GM18498 (cell line): ENCODE results near the gene AGBL1.

ENCODE experiments used
- ATAC-seq: cut with Tn5 transposase; IDR thresholded peaks from one replicate; pipeline ENCODE4 v1.9.1; 2021; ENCODE audit warnings: mild to moderate bottlenecking, moderate library complexity; ENCODE audit not compliant: unreplicated experiment

AGBL1 gene

GRCh38 chr15:86629409-86630356 lies 550.0 kb downstream of the AGBL1 start:
- ATAC-seq: no peak

- ATAC-seq: no peak
Measured at GRCh38 chr15:86630946-86631345, 551.3 kb downstream of the AGBL1 start.

DNA sequence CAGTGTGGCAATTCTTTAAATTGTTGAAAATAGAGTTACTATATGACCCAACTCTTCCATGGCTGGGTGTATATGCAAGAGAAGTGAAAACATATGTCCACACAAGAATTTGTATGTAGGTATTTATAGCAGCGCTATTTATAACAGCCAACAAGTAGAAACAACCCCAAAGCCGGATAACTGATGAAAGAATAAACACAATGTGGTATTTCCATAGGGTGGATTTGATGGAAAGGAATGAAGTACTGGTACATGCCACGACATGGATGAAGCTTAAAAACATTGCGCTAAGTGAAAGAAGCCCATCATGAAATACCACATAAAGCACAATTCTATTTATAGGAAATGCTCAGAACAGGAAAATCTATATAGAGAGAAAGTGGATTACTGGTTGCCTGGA lies 554.5 kb downstream of the AGBL1 start:
- no peak for ATAC-seq

DNA sequence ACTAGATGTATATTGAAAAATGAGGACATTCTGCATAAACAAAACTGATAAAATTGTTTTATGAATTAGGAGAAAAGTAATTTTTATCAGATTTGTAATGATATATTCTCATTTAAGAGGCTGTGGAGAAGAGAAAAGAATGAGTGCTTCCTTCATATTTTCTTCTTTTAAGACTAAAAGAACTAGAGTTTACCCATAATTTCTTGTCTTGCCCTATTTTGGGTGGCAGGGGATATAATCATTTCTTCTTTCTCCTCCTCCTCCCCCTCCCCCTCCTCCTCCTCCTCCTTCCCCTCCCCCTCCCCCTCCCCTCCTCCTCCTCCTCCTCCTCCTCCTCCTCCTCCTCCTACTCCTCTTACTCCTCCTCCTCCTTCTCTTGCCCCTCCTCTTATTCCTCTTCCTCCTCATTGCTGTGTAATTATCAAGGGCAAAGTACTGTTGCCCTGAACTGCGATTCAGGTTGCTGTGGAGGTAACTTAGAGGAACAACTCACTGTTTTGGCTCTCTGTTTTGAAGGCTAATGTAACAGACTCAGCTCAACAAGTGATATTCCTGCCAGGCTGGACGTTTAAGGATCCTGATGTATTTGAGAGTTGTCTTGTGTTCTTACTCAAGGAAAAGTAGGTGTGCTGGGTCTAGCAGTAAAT lies 555.4 kb downstream of the AGBL1 start:
- no peak for ATAC-seq

- ATAC-seq: no peak
Measured at GRCh38 chr15:86644339-86644738, 564.7 kb downstream of the AGBL1 start.

GRCh38 chr15:86645925-86646500 lies 566.3 kb downstream of the AGBL1 start:
- ATAC-seq: no peak

- no peak for ATAC-seq
Measured at GRCh38 chr15:86647810-86648440, 568.3 kb downstream of the AGBL1 start.

- ATAC-seq: no peak
Measured at GRCh38 chr15:86649277-86649676, 569.6 kb downstream of the AGBL1 start.

DNA sequence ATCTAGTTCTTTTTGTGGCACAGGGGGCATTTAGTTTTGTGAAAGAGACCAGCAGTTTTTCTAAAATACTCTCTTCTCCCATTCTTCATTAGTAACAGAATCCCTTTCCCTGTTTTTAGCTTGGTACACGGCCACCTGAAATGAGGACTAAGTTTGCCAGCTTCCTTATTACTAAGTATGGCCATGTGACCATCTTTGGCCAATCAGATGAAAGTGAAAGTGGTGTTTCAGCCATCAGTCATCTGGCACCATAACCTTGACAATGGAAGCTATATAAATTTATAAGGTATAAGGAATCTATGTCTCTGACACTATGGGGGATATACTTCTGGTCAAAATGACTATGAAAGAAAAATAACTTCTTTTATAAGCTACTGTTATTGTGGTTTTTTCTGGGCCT lies 570.4 kb downstream of the AGBL1 start:
- no peak for ATAC-seq

- no peak for ATAC-seq
Measured at GRCh38 chr15:86653344-86654197, 573.9 kb downstream of the AGBL1 start.

DNA sequence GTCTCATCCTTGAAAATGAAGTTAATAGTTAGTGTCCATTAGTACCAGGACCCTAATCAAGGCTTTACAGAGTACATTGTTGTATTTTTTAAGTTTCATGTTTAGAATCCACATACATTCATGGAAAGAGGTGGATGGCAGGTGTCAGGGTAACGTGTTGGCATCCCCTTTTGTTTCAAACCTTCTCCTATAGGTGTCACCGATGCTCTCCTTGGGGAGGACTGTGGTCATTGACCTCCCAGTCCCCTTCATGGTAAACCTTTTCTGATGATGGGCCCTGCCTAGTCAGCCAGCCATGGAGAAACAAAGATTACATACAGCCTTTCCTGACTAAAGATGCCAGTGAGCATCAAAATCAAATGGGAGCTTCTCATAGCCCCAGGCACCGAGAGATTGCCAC lies 574.8 kb downstream of the AGBL1 start:
- ATAC-seq: no peak

DNA sequence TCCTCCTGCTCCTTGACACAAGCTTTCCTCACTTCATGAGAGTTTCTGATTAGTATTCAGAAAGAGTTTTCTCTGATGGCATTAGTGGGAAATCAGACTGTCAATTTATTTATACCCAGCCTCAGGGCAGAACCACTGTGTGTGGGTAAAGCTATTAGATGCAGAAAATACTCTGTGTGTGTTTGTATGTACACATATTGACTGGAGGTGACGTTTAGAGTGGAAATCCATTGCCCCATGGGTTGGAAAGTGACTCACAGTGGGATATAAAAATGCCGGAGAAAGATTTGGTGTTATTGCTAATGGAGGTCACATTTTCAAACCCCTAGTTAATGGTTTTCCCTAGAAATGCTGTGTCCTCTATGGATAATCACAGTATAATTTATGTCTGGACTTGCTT lies 577.6 kb downstream of the AGBL1 start:
- no peak for ATAC-seq

GRCh38 chr15:86659724-86660411 lies 580.2 kb downstream of the AGBL1 start:
- ATAC-seq: no peak

DNA sequence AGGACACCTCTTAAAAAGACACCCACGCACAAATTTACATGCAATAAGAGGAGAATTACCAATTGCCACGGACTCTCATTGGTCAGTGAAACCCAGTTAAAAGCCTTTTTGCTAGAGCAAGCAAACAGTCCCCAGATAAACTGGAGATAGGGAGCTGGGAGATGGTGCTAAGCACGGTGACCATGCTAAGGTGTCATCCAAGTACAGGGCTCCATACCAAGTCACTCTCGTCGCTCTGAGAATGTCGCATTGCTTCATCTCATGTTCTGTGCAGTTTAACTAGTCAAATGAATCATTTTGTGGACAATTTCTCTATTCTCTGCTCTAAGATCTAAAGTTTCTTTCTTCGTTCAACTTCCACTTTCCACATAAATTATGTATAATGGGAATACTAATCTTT lies 581.9 kb downstream of the AGBL1 start:
- ATAC-seq: no peak

DNA sequence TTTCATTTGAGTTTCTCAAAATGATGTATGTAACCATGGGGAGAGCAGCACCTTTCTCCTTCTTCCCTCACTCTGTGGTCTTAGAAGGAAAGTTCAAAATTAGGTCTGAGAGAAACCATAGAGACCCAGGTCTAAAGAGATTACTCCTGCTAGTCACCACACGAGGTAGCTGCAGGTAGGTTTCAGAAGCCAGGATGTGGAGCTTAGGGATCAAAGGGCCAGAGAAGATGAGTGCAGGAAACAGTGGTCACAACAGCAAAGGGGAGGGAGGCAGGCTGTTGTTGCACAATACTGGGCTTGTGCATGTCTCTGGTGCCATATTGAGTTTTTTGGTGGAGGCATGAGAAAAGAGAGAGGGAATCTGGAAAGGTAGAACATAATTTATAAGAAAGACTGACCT lies 583.6 kb downstream of the AGBL1 start:
- ATAC-seq: no peak

- ATAC-seq: no peak
Measured at GRCh38 chr15:86663979-86664378, 584.3 kb downstream of the AGBL1 start.

DNA sequence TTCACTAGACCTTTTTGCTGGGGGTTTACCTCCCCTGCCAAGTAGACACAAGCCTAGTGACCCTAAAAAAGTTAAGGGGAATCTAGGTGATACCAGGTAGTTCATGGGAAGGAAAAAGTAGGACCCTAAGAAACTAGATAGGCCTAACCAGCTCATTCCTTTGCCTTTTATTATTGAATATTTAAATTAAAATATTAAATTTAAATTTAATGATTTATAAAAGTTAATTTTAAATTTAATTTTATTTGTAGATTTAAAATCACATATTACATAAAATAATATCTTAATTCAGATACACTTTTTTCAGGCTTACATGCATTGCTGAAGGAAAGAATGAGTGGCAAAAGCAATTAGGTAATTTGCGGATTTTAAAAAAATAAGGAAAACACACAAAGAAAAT lies 584.9 kb downstream of the AGBL1 start:
- no peak for ATAC-seq

DNA sequence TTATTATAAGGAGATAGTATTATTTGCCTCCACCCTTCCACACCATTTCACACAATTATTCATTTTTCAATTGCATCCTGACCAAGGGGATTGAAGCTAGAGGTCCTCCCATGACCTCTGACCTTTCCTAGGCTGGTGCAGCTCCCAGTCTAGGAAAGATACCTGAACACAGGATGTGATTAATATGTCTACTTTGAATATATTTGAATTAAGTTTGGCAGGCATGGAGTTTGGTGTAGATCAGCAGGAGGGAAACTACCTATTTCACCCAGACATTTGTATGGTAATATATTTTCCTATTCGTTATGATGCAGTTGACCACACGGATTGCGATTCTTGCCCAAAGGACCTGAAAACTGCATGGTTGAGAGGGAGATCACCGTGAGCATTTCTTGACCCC lies 596.3 kb downstream of the AGBL1 start:
- no peak for ATAC-seq

DNA sequence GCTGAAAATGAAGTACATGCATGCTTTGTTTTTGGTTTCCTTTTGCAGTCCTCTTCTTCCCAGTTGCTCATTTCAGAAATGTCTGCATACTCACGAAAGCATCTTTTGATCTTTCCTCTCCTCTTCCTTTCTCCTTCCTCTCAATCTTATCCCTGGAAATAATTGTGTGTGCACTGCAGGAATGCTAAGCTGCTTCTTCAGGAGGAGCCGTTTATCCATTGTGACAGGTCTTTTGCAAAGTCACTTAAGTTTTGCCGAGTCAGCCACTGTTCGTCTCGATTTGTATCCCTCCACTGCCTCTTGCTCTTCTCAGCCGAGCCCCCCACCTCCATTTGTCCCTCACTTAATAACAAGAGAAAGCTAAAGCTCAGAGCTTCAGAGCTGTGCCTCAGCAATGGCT lies 597.6 kb downstream of the AGBL1 start:
- no peak for ATAC-seq

- no peak for ATAC-seq
Measured at GRCh38 chr15:86685263-86685662, 605.6 kb downstream of the AGBL1 start.
